SK-N-MC (cell line): ENCODE measurements around the gene RTL10.

Experiments used
- EZH2 ChIP-seq: fragments of 200-600 bp; sonication (generic); IDR thresholded peaks from one replicate; pipeline ENCODE4 v1.6.1; 2017; ENCODE audit warnings: antibody characterized with exemption
- FOXP2 ChIP-seq: optimal IDR thresholded peaks from 2 replicates; pipeline ENCODE3; 2011; ENCODE audit warnings: mild to moderate bottlenecking, moderate library complexity; ENCODE audit not compliant: insufficient read depth; ENCODE audit errors: extremely low read length, control extremely low read depth

DNA sequence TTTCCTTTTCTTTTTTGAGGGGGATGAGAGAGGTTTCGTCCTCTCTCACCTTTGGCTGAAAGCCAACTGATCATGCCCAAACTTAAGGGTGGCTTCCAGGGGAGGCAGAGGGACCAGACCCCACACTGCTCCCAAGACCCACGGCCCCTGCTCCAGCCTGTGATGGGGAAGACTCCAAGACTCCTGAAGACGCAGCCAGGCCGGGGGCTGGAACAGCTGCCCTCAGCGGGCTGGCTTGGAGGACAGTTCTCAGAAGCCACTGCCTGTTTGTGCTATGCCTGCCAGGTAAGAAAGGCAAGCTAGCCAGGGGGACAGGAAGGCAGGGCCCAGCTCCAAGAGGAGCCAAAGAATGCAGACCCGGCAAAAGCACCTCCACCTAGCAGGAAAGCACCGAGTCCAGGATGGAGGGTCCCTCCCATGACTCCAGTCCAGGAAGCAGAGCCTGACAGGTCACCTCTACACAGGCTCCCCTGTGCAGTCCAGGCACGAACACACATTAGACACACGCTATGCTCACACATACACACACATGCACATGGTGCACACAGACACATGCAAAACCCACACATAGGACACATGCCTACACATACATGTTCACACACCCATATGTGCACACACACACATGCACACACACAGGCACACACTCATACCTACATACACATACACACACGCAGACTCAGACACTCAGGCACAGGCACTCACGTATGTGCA lies 31.3 kb downstream of the RTL10 start:
- TF ChIP-seq EZH2: no peak
- TF ChIP-seq FOXP2: no peak
